ENCODE data around the gene DMWD.

Gene DMWD

GRCh38 chr19:45779231-45780145 is 13.2 kb downstream of the DMWD start:
- Histone ChIP-seq H3K4me2 (ENCODE audit: low read depth, low read length, poor library complexity, severe bottlenecking) (peak overlapping the region; percentile 66), H2AFZ (ENCODE audit: low read depth, low read length, severe bottlenecking) (peak overlapping the region; percentile 30), H3K9me3 (ENCODE audit: insufficient read depth, low read length) (no peaks in the 10 kb centered on the region), H3K9ac (ENCODE audit: low read length) (peak overlapping the region; percentile 43), H3K9me2 (replicated peaks; ENCODE audit: insufficient read depth, low read length) (no peaks in the 10 kb centered on the region), H3K4me3 (ENCODE audit: insufficient read depth, low read length, poor library complexity, severe bottlenecking) (peak overlapping the region; percentile 43), H3F3A (ENCODE audit: insufficient read depth) (peaks cover 3% of the 10 kb centered on the region; the same call in 1 of the 2 replicates), H3K79me2 (ENCODE audit: insufficient read depth, low read length) (no peaks in the 10 kb centered on the region), H3K36me3 (ENCODE audit: low read length) (no peaks in the 10 kb centered on the region), H4K20me1 (ENCODE audit: low read depth, low read length) (no peaks in the 10 kb centered on the region), H3K27me3 (ENCODE audit: low read length) (no peaks in the 10 kb centered on the region), H3K27ac (ENCODE audit: low read depth, low read length) (no peak overlapping the region)
- TF ChIP-seq EZH2phosphoT487 (conservative IDR thresholded peaks at IDR 0.05; ENCODE audit: low read length) = no peak
- TF ChIP-seq CTCF (IDR thresholded peaks at IDR 0.05; ENCODE audit: insufficient read depth, low read length, poor library complexity, severe bottlenecking) = peak; percentile 74

GRCh38 chr19:45778010-45778661 is 14.5 kb downstream of the DMWD start:
- Histone ChIP-seq H3K9ac (ENCODE audit: low read length) (no peak overlapping the region), H3K9me2 (replicated peaks; ENCODE audit: insufficient read depth, low read length) (no peaks in the 10 kb centered on the region), H3K27ac (ENCODE audit: low read depth, low read length) (no peak overlapping the region), H3F3A (ENCODE audit: insufficient read depth) (peaks cover 7% of the 10 kb centered on the region), H3K36me3 (ENCODE audit: low read length) (no peaks in the 10 kb centered on the region), H3K79me2 (ENCODE audit: insufficient read depth, low read length) (no peaks in the 10 kb centered on the region), H3K4me2 (ENCODE audit: low read depth, low read length, poor library complexity, severe bottlenecking) (no peak overlapping the region), H3K27me3 (ENCODE audit: low read length) (no peaks in the 10 kb centered on the region), H2AFZ (ENCODE audit: low read depth, low read length, severe bottlenecking) (no peak overlapping the region), H3K4me3 (ENCODE audit: insufficient read depth, low read length, poor library complexity, severe bottlenecking) (no peak overlapping the region), H4K20me1 (ENCODE audit: low read depth, low read length) (no peaks in the 10 kb centered on the region), H3K9me3 (ENCODE audit: insufficient read depth, low read length) (no peaks in the 10 kb centered on the region)
- TF ChIP-seq CTCF (IDR thresholded peaks at IDR 0.05; ENCODE audit: insufficient read depth, low read length, poor library complexity, severe bottlenecking) = no peak
- no peak for TF ChIP-seq EZH2phosphoT487 (conservative IDR thresholded peaks at IDR 0.05; ENCODE audit: low read length)

GRCh38 chr19:45777395-45777961 is 15.2 kb downstream of the DMWD start:
- H3K27ac ChIP-seq (ENCODE audit: low read depth, low read length) = no peak overlapping the region
- TF ChIP-seq CTCF (IDR thresholded peaks at IDR 0.05; ENCODE audit: insufficient read depth, low read length, poor library complexity, severe bottlenecking) (no peak), EZH2phosphoT487 (conservative IDR thresholded peaks at IDR 0.05; ENCODE audit: low read length) (no peak)
- no peaks in the 10 kb centered on the region for H3K9me3 ChIP-seq (ENCODE audit: insufficient read depth, low read length)
- H4K20me1 ChIP-seq (ENCODE audit: low read depth, low read length) = no peaks in the 10 kb centered on the region
- no peak overlapping the region for H3K4me2 ChIP-seq (ENCODE audit: low read depth, low read length, poor library complexity, severe bottlenecking)
- peaks cover 8% of the 10 kb centered on the region for H3F3A ChIP-seq (ENCODE audit: insufficient read depth)
- no peaks in the 10 kb centered on the region for H3K27me3 ChIP-seq (ENCODE audit: low read length)
- H3K4me3 ChIP-seq (ENCODE audit: insufficient read depth, low read length, poor library complexity, severe bottlenecking) = no peak overlapping the region
- no peaks in the 10 kb centered on the region for H3K36me3 ChIP-seq (ENCODE audit: low read length)
- no peaks in the 10 kb centered on the region for H3K79me2 ChIP-seq (ENCODE audit: insufficient read depth, low read length)
- no peaks in the 10 kb centered on the region for H3K9me2 ChIP-seq (replicated peaks; ENCODE audit: insufficient read depth, low read length)
- H3K9ac ChIP-seq (ENCODE audit: low read length) = no peak overlapping the region
- no peak overlapping the region for H2AFZ ChIP-seq (ENCODE audit: low read depth, low read length, severe bottlenecking)

Data from SU-DHL-6 (cell line).